Hepatocyte (in vitro differentiated cells): ENCODE results near the gene DEPP1. TPM values are rescaled to one million over a fixed set of nuclear protein-coding genes. Genes with fewer than 3 reads are reported as not detected.

ENCODE experiments used
- DNase-seq: peaks from one replicate; pipeline ENCODE4 v3.0.0-alpha.2; 2016; ENCODE audit warnings: low spot score
- H2AFZ ChIP-seq: fragments of 200-600 bp; sonication (generic); 2 replicates; pipeline ENCODE4 v1.6.0; 2016; ENCODE audit warnings: antibody characterized with exemption, mild to moderate bottlenecking
- H3K27ac ChIP-seq: fragments of 200-600 bp; sonication (generic); 2 replicates; pipeline ENCODE4 v1.5.1; 2016; ENCODE audit warnings: mild to moderate bottlenecking
- H3K27me3 ChIP-seq: fragments of 200-600 bp; sonication (generic); 2 replicates; pipeline ENCODE4 v1.6.1; 2016
- H3K36me3 ChIP-seq: fragments of 200-600 bp; sonication (generic); replicated peaks from 2 replicates; pipeline ENCODE4 v1.5.1; 2016; ENCODE audit warnings: low read depth; ENCODE audit not compliant: insufficient read depth
- H3K4me1 ChIP-seq: fragments of 200-600 bp; sonication (generic); 2 replicates; pipeline ENCODE4 v1.5.1; 2016; ENCODE audit warnings: mild to moderate bottlenecking, moderate library complexity; ENCODE audit not compliant: insufficient read depth
- H3K4me2 ChIP-seq: fragments of 200-600 bp; sonication (generic); 2 replicates; pipeline ENCODE4 v1.6.0; 2016
- H3K4me3 ChIP-seq: fragments of 200-600 bp; sonication (generic); 2 replicates; pipeline ENCODE4 v1.5.1; 2016; ENCODE audit warnings: mild to moderate bottlenecking
- H3K79me2 ChIP-seq: fragments of 200-600 bp; sonication (generic); 2 replicates; pipeline ENCODE4 v1.6.0; 2017; ENCODE audit warnings: mild to moderate bottlenecking
- H3K9me2 ChIP-seq: fragments of 200-600 bp; sonication (generic); replicated peaks from 2 replicates; pipeline ENCODE4 v1.6.0; 2017; ENCODE audit warnings: mild to moderate bottlenecking; ENCODE audit not compliant: insufficient read depth
- H3K9me3 ChIP-seq: fragments of 200-600 bp; sonication (generic); 2 replicates; pipeline ENCODE4 v1.5.1; 2016; ENCODE audit warnings: low read depth, mild to moderate bottlenecking
- H4K20me1 ChIP-seq: fragments of 200-600 bp; sonication (generic); 2 replicates; pipeline ENCODE4 v1.6.0; 2016; ENCODE audit warnings: mild to moderate bottlenecking; ENCODE audit not compliant: insufficient read depth, poor library complexity, severe bottlenecking
- CTCF ChIP-seq: fragments of 200-600 bp; sonication (generic); IDR thresholded peaks from 2 replicates; pipeline ENCODE4 v1.5.1; 2016; ENCODE audit warnings: antibody characterized with exemption, mild to moderate bottlenecking; ENCODE audit not compliant: poor library complexity
- EZH2 ChIP-seq: fragments of 200-600 bp; sonication (generic); IDR thresholded peaks from 2 replicates; pipeline ENCODE4 v1.6.1; 2016; ENCODE audit warnings: antibody characterized with exemption, mild to moderate bottlenecking, borderline replicate concordance
- EZH2phosphoT487 ChIP-seq: fragments of 200-600 bp; sonication (generic); IDR thresholded peaks from one replicate; pipeline ENCODE4 v1.6.1; 2018; ENCODE audit warnings: antibody characterized with exemption, mild to moderate bottlenecking, low read depth, moderate library complexity; ENCODE audit not compliant: unreplicated experiment, severe bottlenecking
- WGBS: methylation state at CpG from one replicate; pipeline ENCODE4 v1.1.6; 2016; ENCODE audit warnings: low lambda C conversion rate; ENCODE audit errors: missing lambda C conversion rate; 5-methylcytosine and 5-hydroxymethylcytosine counted together
- polyA plus RNA-seq: library from polyadenylated mRNA; unstranded; fragments of >200 nt; fragmentation: Nextera tagmentation; extraction: Ambion mirVana; gene quantifications from 2 replicates; pipeline ENCODE4 v1.2.1, GENCODE V29; 2016
- total RNA-seq: library from RNA; depleted of rRNA; stranded (reverse); fragments of >200 nt; gene quantifications from 2 replicates; pipeline ENCODE4 v1.2.3, GENCODE V29; 2014

Gene DEPP1
- total and polyA plus RNA-seq, 2 experiments from 2014 or later: 30.6 to 54.7 TPM

GRCh38 chr10:44969854-44970253, 8.8 kb downstream of the DEPP1 start:
- peaks cover 15% of the 10 kb centered on the region for H3K79me2 ChIP-seq
- no peak for DNase-seq
- no peak for TF ChIP-seq EZH2phosphoT487
- TF ChIP-seq CTCF: no peak
- no peak for TF ChIP-seq EZH2
- no peak overlapping the region for H3K4me2 ChIP-seq
- H4K20me1 ChIP-seq: no peaks in the 10 kb centered on the region
- no peak overlapping the region for H3K4me3 ChIP-seq
- H3K36me3 ChIP-seq: no peaks in the 10 kb centered on the region
- peaks cover 42% of the 10 kb centered on the region for H3K4me1 ChIP-seq
- no peak overlapping the region for H3K27ac ChIP-seq
- no peak overlapping the region for H2AFZ ChIP-seq
- H3K27me3 ChIP-seq: no peaks in the 10 kb centered on the region
- 95% methylated on average over 9 of the region's 9 CpGs for WGBS
- no peaks in the 10 kb centered on the region for H3K9me3 ChIP-seq
- H3K9me2 ChIP-seq: no peaks in the 10 kb centered on the region

GRCh38 chr10:44968500-44969400, 9.9 kb downstream of the DEPP1 start:
- DNase-seq: no peak
- WGBS: 83% methylated on average over 11 of the region's 11 CpGs
- Histone ChIP-seq H3K36me3 (no peaks in the 10 kb centered on the region), H3K27me3 (no peaks in the 10 kb centered on the region), H3K4me2 (no peak overlapping the region), H3K79me2 (peaks cover 15% of the 10 kb centered on the region), H3K9me3 (no peaks in the 10 kb centered on the region), H2AFZ (no peak overlapping the region), H3K27ac (no peak overlapping the region), H3K4me1 (peaks cover 42% of the 10 kb centered on the region), H3K9me2 (no peaks in the 10 kb centered on the region), H4K20me1 (no peaks in the 10 kb centered on the region), H3K4me3 (no peak overlapping the region)
- no peak for TF ChIP-seq EZH2phosphoT487
- no peak for TF ChIP-seq CTCF
- TF ChIP-seq EZH2: no peak

- no peak overlapping the region for H3K4me2 ChIP-seq
- no peak overlapping the region for H3K4me3 ChIP-seq
- H3K27ac ChIP-seq: no peak overlapping the region
- peaks cover 45% of the 10 kb centered on the region for H3K4me1 ChIP-seq
- peaks cover 15% of the 10 kb centered on the region for H3K79me2 ChIP-seq
- H4K20me1 ChIP-seq: no peaks in the 10 kb centered on the region
- 74% methylated on average over 3 of the region's 3 CpGs for WGBS
- TF ChIP-seq EZH2phosphoT487 (no peak), EZH2 (no peak), CTCF (no peak)
- no peak overlapping the region for H2AFZ ChIP-seq
- H3K9me2 ChIP-seq: no peaks in the 10 kb centered on the region
- no peaks in the 10 kb centered on the region for H3K9me3 ChIP-seq
- no peaks in the 10 kb centered on the region for H3K27me3 ChIP-seq
- no peaks in the 10 kb centered on the region for H3K36me3 ChIP-seq
- DNase-seq: no peak
These were observed 10.5 kb downstream of the DEPP1 start for GRCh38 chr10:44968091-44968490.
